ENCODE measurements around the gene PIAS4.
A peak's percentile ranks its signal among the peaks of the same experiment; 100 is the strongest.

The PIAS4 gene

DNA sequence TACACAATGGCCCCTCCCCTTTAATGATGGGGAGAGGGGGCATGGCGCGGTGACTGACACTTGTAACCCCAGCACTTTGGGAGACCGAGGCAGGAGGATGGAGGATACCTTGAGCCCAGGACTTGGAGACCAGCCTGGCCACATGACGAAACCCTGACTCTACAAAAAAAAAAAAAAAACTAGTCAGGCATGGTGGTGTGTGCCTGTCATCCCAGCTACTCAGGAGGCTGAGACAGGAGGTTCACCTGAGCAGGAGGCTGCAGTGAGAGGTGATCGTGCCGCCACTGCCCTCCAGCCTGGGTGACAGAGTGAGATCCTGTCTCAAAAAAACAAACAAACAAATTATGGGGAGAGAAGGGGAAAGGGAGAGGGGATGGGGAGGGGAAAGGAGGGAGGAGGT, 72.9 kb downstream of the PIAS4 start:
- Mint-ChIP-seq H3K27ac (peak overlapping the region; percentile 72), H3K27me3 (no peaks in the 10 kb centered on the region), H3K4me1 (ENCODE audit: low read depth) (peaks cover 70% of the 10 kb centered on the region), H3K36me3 (ENCODE audit: low read depth) (no peaks in the 10 kb centered on the region), H3K4me3 (no peak overlapping the region), H3K9me3 (no peaks in the 10 kb centered on the region)
- intact Hi-C loops (cut with micrococcal nuclease): no loop called here

DNA sequence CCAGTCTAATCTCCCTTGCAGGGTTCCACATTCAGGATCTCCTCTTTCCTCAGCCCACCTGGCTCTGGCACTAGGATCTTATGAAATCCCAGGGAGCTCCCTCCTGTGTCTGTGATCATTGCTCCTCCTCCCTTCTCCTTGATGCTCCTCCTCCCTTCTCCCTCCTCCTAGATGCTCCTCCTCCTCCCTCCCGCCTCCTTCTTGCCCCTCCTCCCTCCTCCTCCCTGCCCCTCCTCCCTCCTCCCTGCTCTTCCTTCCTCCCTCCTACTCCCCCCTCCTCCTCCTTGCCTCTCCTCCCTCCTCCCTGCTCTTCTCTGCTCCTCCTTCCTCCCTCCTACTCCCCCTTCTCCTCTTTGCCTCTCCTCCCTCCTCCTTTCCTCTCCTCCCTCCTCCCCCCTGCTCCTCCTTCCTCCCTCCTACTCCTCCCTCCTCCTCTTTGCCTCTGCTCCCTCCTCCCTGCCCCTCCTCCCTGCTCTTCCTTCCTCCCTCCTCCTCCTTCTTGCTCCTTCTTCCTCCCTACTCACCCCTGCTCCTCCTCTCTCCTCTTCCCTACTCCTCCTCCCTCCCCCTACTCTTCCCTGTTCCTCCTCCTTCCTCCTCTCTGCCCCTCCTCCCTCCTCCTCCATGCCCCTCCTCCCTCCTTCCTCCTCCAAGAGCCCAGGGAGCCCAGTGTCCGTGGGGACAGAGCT, 74.0 kb downstream of the PIAS4 start:
- Mint-ChIP-seq H3K27me3 (no peaks in the 10 kb centered on the region), H3K36me3 (ENCODE audit: low read depth) (no peaks in the 10 kb centered on the region), H3K27ac (peak overlapping the region; percentile 72), H3K4me1 (ENCODE audit: low read depth) (peaks cover 70% of the 10 kb centered on the region), H3K4me3 (no peak overlapping the region), H3K9me3 (no peaks in the 10 kb centered on the region)
- intact Hi-C loops (cut with micrococcal nuclease): no loop called here

DNA sequence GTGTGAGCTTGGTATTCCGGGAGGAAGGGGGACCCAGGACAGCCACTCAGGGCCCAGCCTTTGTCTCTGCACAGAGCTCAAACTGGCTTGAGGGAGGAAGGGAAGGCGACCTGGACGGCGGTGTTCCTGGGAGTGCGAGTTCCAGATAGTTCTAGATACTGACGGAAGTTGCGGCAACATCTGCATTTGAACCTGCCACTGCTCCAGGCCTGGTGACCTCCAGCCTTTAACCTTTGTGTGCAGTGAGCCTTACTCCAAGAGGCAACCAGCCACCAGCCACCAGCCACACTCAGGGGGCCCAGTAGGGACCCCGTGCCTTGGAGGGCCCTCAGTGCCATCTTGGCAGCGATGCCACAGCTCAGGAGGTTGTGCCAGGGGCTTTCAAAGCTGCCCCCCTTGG, 74.6 kb downstream of the PIAS4 start:
- no peaks in the 10 kb centered on the region for H3K27me3 Mint-ChIP-seq
- peak overlapping the region; percentile 72 for H3K27ac Mint-ChIP-seq
- H3K9me3 Mint-ChIP-seq: no peaks in the 10 kb centered on the region
- no peak overlapping the region for H3K4me3 Mint-ChIP-seq
- no peaks in the 10 kb centered on the region for H3K36me3 Mint-ChIP-seq (ENCODE audit: low read depth)
- intact Hi-C loops (cut with micrococcal nuclease): no loop called here
- H3K4me1 Mint-ChIP-seq (ENCODE audit: low read depth): peaks cover 66% of the 10 kb centered on the region

DNA sequence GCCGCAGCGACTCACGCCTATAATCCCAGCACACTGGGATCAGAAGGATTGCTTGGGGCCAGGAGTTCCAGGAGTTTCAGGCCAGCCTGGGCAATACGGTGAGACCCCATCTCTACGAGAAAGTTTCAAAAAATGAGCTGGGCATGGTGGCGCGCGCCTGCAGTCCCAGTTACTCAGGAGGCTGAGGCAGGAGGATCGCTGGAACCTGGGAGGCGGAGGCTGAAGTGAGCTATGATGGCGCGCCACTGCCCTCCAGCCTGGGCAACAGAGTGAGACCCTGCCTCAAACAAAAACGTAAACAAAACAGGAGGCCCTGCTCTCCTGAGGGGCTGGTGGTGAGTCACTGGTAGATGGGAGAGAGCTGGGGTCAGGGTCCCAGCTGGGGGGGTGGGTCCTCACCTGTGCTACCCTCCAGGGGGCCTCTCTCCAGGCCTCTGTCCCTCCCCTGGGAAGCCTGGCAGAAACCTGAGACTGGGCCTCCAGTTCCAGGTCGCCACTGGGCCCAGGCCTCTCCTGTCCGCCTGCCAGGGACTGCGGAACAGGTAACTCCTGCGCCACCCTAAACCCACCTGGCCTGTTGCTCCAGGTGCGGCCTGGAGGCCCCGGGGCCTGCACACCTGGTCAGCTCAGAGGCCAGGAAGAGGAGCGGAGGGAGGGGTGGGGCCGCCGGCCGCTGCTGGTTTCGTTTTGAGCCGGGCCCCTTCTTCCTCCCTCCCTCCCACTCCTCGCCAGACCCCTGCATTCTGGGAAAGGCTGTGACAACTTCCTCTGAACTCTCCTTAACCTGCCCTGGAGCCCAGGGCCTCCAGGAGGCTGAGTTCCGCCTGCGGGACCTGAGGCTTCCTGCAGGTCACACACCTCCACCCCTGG, 76.4 kb downstream of the PIAS4 start:
- intact Hi-C loops (cut with micrococcal nuclease): no loop called here
- Mint-ChIP-seq H3K27me3 (no peaks in the 10 kb centered on the region), H3K36me3 (ENCODE audit: low read depth) (peaks cover 12% of the 10 kb centered on the region), H3K27ac (peak overlapping the region; percentile 72), H3K9me3 (no peaks in the 10 kb centered on the region), H3K4me1 (ENCODE audit: low read depth) (peaks cover 61% of the 10 kb centered on the region), H3K4me3 (peak overlapping the region; percentile 70)

DNA sequence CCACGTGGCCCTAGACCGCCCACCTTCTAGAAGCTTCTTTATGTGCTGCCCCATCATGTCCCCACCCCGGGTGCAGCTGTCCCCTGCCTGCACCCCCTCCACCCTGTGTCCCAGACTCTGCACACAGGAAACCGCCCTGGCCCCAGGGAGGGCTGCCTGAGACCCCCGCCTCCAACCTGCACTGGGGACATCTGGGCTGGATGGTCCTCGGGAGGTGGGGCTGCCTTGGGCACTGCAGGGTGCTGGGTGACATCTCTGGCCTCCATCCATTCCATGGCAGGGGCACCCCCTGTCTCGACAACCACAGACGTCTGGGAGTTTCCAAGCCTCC, 77.0 kb downstream of the PIAS4 start:
- Mint-ChIP-seq H3K27ac (peak overlapping the region; percentile 72), H3K9me3 (no peaks in the 10 kb centered on the region), H3K27me3 (no peaks in the 10 kb centered on the region), H3K4me3 (peak overlapping the region; percentile 70), H3K36me3 (ENCODE audit: low read depth) (peaks cover 18% of the 10 kb centered on the region), H3K4me1 (ENCODE audit: low read depth) (peaks cover 63% of the 10 kb centered on the region)
- intact Hi-C loops (cut with micrococcal nuclease): no loop called here

DNA sequence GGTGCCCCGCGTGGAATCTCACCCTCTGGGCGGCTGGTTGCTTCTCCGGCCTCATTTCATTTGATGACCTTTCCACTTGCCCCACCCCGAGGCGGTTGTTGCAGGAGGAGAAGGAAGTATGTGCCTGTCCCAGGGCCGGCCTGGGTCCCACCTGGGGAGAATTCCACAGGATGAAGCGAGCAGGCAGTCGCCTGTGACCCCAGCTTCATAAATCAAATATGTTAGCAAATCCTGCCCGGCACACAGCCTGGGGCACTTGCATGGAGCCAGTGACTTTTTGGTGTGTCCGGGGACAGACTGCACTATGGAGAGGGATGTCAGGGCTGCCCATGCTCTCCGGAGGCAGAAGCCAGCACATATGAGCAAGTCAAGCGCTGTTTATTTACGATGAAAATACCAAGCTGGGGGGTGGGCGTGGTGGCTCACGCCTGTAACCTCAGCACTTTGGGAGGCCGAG, 78.9 kb downstream of the PIAS4 start:
- Mint-ChIP-seq H3K4me3 (no peak overlapping the region), H3K27me3 (no peaks in the 10 kb centered on the region), H3K27ac (no peak overlapping the region), H3K4me1 (ENCODE audit: low read depth) (peaks cover 70% of the 10 kb centered on the region), H3K9me3 (no peaks in the 10 kb centered on the region), H3K36me3 (ENCODE audit: low read depth) (peaks cover 37% of the 10 kb centered on the region)
- intact Hi-C loops (cut with micrococcal nuclease): no loop called here

DNA sequence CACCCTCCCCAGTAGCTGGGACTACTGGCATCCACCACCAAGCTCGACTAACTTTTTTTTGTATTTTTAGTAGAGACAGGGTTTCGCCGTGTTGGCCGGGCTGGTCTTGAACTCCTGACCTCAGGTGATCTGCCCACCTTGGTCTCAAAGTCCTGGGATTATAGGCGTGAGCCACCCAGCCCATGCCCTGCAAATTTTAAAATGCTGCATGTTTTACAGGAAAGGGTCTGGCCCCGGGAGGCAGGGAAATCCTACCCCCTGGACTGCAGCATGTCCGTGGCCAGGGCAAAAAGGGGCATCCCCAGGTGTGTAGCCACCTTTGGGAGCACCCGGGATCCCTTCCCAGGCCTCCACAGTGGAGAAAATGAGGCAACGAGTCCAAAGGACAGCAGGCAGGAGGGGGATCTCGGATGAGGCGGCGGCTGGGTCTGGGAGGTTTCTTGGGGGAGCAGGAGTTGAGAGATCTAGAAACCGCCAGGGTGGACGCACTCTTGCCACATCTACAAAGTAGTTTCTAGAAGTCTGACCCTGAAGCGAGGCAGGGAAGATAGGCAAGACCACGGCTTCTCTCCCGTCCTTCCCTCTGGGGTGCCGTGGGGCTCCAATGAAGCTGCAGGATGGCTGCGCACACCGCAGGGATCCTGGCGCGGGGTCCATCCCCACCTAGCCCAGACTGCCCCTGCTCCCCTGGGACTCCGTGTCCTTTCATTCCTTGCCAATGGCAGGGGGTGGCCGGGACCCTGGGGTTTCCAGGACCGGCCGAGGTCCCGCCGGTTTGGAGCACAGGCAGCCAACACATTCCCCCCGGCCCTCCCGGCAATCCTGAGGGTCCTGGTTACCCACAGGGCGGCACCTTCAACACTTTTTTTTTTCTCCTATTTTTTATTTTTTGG, 80.5 kb downstream of the PIAS4 start:
- intact Hi-C loops (cut with micrococcal nuclease): no loop called here
- H3K4me1 Mint-ChIP-seq (ENCODE audit: low read depth): peaks cover 61% of the 10 kb centered on the region
- H3K27me3 Mint-ChIP-seq: no peaks in the 10 kb centered on the region
- peak overlapping the region; percentile 93 for H3K4me3 Mint-ChIP-seq
- peaks cover 50% of the 10 kb centered on the region for H3K36me3 Mint-ChIP-seq (ENCODE audit: low read depth)
- H3K27ac Mint-ChIP-seq: peak overlapping the region; percentile 96
- no peaks in the 10 kb centered on the region for H3K9me3 Mint-ChIP-seq

DNA sequence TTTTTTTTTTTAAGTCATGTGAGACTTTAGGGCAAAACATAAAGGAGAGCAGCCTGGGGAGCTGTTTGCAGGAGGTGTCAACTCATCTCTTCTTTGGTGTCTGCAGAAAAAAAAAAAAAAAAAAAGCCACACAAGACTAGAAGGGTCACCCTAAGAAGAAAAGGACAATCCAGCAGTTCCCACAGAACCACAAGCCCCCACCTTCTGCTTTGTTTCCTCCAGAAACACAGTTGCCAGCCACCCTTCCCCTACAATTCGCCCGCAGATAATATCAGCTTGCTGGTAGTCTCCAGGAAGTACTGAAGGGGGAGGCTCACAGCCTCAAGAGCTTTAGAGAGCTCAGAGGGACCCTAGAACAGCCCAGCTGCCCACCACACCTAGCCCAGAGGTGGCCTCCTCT, 81.4 kb downstream of the PIAS4 start:
- peaks cover 60% of the 10 kb centered on the region for H3K36me3 Mint-ChIP-seq (ENCODE audit: low read depth)
- H3K4me3 Mint-ChIP-seq: peak overlapping the region; percentile 93
- intact Hi-C loops (cut with micrococcal nuclease): no loop called here
- peaks cover 52% of the 10 kb centered on the region for H3K4me1 Mint-ChIP-seq (ENCODE audit: low read depth)
- no peaks in the 10 kb centered on the region for H3K9me3 Mint-ChIP-seq
- H3K27me3 Mint-ChIP-seq: no peaks in the 10 kb centered on the region
- H3K27ac Mint-ChIP-seq: peak overlapping the region; percentile 96
